WTC11 (cell line): ENCODE results near the gene GEMIN5.

Experiments
- ATF2 ChIP-seq: sonication (generic); formaldehyde crosslinking; IDR thresholded peaks from 2 replicates; pipeline ENCODE4 v1.8.1; 2022; ENCODE audit warnings: low read depth, missing genetic modification reagents, borderline replicate concordance
- CREB1 ChIP-seq: sonication (generic); formaldehyde crosslinking; IDR thresholded peaks from 2 replicates; pipeline ENCODE4 v1.8.0; 2023; ENCODE audit warnings: mild to moderate bottlenecking, missing genetic modification reagents
- CREM ChIP-seq: sonication (generic); formaldehyde crosslinking; IDR thresholded peaks from 2 replicates; pipeline ENCODE4 v1.8.1; 2022; ENCODE audit warnings: mild to moderate bottlenecking, missing genetic modification reagents, moderate library complexity
- CTCF ChIP-seq: fragments of 200-600 bp; IDR thresholded peaks from 2 replicates; pipeline ENCODE4 v1.8.0; 2022; ENCODE audit warnings: antibody characterized with exemption
- GABPB1 ChIP-seq: sonication (generic); formaldehyde crosslinking; IDR thresholded peaks from 2 replicates; pipeline ENCODE4 v1.8.1; 2023; ENCODE audit warnings: mild to moderate bottlenecking, missing genetic modification reagents
- JUN ChIP-seq: sonication (generic); formaldehyde crosslinking; IDR thresholded peaks from 2 replicates; pipeline ENCODE4 v1.8.0; 2023; ENCODE audit warnings: mild to moderate bottlenecking, missing genetic modification reagents
- NR3C1 ChIP-seq: sonication (generic); formaldehyde crosslinking; conservative IDR thresholded peaks from 2 replicates; pipeline ENCODE4 v1.8.1; 2023; ENCODE audit warnings: low read depth, mild to moderate bottlenecking, missing genetic modification reagents
- SMAD3 ChIP-seq: sonication (generic); formaldehyde crosslinking; IDR thresholded peaks from 2 replicates; pipeline ENCODE4 v1.8.0; 2022; ENCODE audit warnings: missing genetic modification reagents, mild to moderate bottlenecking, borderline replicate concordance
- TEAD4 ChIP-seq: sonication (generic); formaldehyde crosslinking; IDR thresholded peaks from 2 replicates; pipeline ENCODE4 v1.8.0; 2022; ENCODE audit warnings: mild to moderate bottlenecking, missing genetic modification reagents
- ZNF263 ChIP-seq: sonication (generic); formaldehyde crosslinking; IDR thresholded peaks from 2 replicates; pipeline ENCODE4 v1.8.1; 2022; ENCODE audit warnings: low read depth, mild to moderate bottlenecking, moderate library complexity, missing genetic modification reagents
- ZNF532 ChIP-seq: fragments of 250-450 bp; sonication (Bioruptor Pico); IDR thresholded peaks from 2 replicates; pipeline ENCODE4 v1.9.0; 2021; ENCODE audit warnings: mild to moderate bottlenecking, borderline replicate concordance

GRCh38 chr5:154841273-154841661 lies 96.7 kb downstream of the GEMIN5 start:
- no peak for TF ChIP-seq TEAD4
- no peak for TF ChIP-seq CTCF
- TF ChIP-seq NR3C1 (CRISPR knock-in tag), result no peak
- no peak for TF ChIP-seq ATF2 (CRISPR knock-in tag)
- no peak for TF ChIP-seq CREM
- no peak for TF ChIP-seq ZNF532 (CRISPR knock-in tag)
- no peak for TF ChIP-seq SMAD3 (CRISPR knock-in tag)
- no peak for TF ChIP-seq GABPB1 (CRISPR knock-in tag)
- no peak for TF ChIP-seq ZNF263
- TF ChIP-seq JUN (CRISPR knock-in tag), result no peak
- no peak for TF ChIP-seq CREB1
